ENCODE data around the gene TICRR.

DNA sequence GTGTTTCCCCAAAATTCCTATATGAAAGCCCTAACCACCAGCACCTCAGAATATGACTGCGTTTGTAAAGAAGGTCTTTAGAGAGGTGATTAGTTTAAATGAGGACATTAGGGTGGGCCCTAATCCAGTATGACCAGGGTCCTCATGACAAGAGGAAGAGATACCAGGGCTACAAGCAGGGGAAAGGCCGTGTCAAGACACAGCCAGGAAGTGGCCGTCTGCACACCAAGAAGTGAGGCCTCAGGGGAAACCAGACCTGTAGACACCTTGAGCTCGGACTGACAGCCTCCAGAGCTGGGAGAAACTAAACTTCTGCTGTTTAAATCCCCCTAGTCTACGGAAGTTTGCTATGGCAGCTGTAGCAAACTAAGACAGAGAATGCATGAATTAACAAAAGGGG lies 65.8 kb downstream of the TICRR start:
- TF ChIP-seq CTCF (IDR thresholded peaks at IDR 0.05) (no peak), EP300 (IDR thresholded peaks at IDR 0.05) (no peak), POLR2A (IDR thresholded peaks at IDR 0.05) (no peak), POLR2AphosphoS5 (IDR thresholded peaks at IDR 0.05) (no peak)

Data from upper lobe of left lung (tissue), 4 donors.